ENCODE results near the gene SLC39A11. TPM values are rescaled to one million over a fixed set of nuclear protein-coding genes. Genes with fewer than 3 reads are reported as not detected.

SLC39A11 gene
- total RNA-seq, 2 experiments from 2014 or later: 25.6 to 51.5 TPM

GRCh38 chr17:73072219-73072962 is 20.1 kb downstream of the SLC39A11 start:
- POLR2A ChIA-PET: no interaction called here
- DNase-seq (ENCODE audit: low spot score): no peak
- H3K79me2 ChIP-seq (ENCODE audit: insufficient read depth, low read depth, low read length): no peaks in the 10 kb centered on the region
- H3K9me3 ChIP-seq (ENCODE audit: low read length): no peaks in the 10 kb centered on the region
- H3K4me2 ChIP-seq (ENCODE audit: low read length): no peak overlapping the region
- H3K9me2 ChIP-seq (ENCODE audit: insufficient read depth, low read length): no peaks in the 10 kb centered on the region
- no TSS peak for BruUV-seq (replicated peaks)
- H2AFZ ChIP-seq (ENCODE audit: low read length): no peak overlapping the region
- H4K20me1 ChIP-seq (ENCODE audit: insufficient read depth, low read length): no peaks in the 10 kb centered on the region
- no peak overlapping the region for H3K4me3 ChIP-seq (ENCODE audit: low read depth, low read length, poor library complexity, severe bottlenecking)
- CTCF ChIA-PET (ENCODE audit: unreplicated experiment): no interaction called here
- H3K4me1 ChIP-seq (ENCODE audit: insufficient read depth, low read length, poor library complexity, severe bottlenecking): no peaks in the 10 kb centered on the region
- H3K36me3 ChIP-seq (ENCODE audit: insufficient read depth, low read length): peaks cover 39% of the 10 kb centered on the region
- TF ChIP-seq, protein P1, sequence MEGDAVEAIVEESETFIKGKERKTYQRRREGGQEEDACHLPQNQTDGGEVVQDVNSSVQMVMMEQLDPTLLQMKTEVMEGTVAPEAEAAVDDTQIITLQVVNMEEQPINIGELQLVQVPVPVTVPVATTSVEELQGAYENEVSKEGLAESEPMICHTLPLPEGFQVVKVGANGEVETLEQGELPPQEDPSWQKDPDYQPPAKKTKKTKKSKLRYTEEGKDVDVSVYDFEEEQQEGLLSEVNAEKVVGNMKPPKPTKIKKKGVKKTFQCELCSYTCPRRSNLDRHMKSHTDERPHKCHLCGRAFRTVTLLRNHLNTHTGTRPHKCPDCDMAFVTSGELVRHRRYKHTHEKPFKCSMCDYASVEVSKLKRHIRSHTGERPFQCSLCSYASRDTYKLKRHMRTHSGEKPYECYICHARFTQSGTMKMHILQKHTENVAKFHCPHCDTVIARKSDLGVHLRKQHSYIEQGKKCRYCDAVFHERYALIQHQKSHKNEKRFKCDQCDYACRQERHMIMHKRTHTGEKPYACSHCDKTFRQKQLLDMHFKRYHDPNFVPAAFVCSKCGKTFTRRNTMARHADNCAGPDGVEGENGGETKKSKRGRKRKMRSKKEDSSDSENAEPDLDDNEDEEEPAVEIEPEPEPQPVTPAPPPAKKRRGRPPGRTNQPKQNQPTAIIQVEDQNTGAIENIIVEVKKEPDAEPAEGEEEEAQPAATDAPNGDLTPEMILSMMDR (conservative IDR thresholded peaks at IDR 0.05; ENCODE audit: low read length): no peak
- no peak for TF ChIP-seq EZH2phosphoT487 (IDR thresholded peaks at IDR 0.05; ENCODE audit: borderline replicate concordance, low read depth, low read length)
- H3K27ac ChIP-seq (ENCODE audit: low read depth, low read length, poor library complexity, severe bottlenecking): no peak overlapping the region
- intact Hi-C loops (cut with micrococcal nuclease; ENCODE audit: unreplicated experiment): no loop called here

- ChIA-PET POLR2A (interaction anchor here (0.9 kb wide), 1 partner anchor 10 kb away, joined by 3 read pairs; no protein-coding TSS in a partner anchor), CTCF (ENCODE audit: unreplicated experiment) (no interaction called here)
- intact Hi-C loops (cut with micrococcal nuclease; ENCODE audit: unreplicated experiment): no loop called here
- Histone ChIP-seq H3K27ac (ENCODE audit: low read depth, low read length, poor library complexity, severe bottlenecking) (no peak overlapping the region), H3K4me2 (ENCODE audit: low read length) (no peak overlapping the region), H4K20me1 (ENCODE audit: insufficient read depth, low read length) (no peaks in the 10 kb centered on the region), H3K4me1 (ENCODE audit: insufficient read depth, low read length, poor library complexity, severe bottlenecking) (no peaks in the 10 kb centered on the region), H3K9me2 (ENCODE audit: insufficient read depth, low read length) (no peaks in the 10 kb centered on the region), H2AFZ (ENCODE audit: low read length) (no peak overlapping the region), H3K36me3 (ENCODE audit: insufficient read depth, low read length) (peaks cover 44% of the 10 kb centered on the region), H3K4me3 (ENCODE audit: low read depth, low read length, poor library complexity, severe bottlenecking) (no peak overlapping the region), H3K79me2 (ENCODE audit: insufficient read depth, low read depth, low read length) (no peaks in the 10 kb centered on the region), H3K9me3 (ENCODE audit: low read length) (no peaks in the 10 kb centered on the region)
- TF ChIP-seq, protein P1 (conservative IDR thresholded peaks at IDR 0.05; ENCODE audit: low read length): no peak
- no peak for TF ChIP-seq EZH2phosphoT487 (IDR thresholded peaks at IDR 0.05; ENCODE audit: borderline replicate concordance, low read depth, low read length)
- DNase-seq (ENCODE audit: low spot score): no peak
- no TSS peak for BruUV-seq (replicated peaks)
Measured at GRCh38 chr17:73071066-73071999, 21.2 kb downstream of the SLC39A11 start.

Data from OCI-LY7 (cell line).